GM12878 (cell line): Measurements from ENCODE around the gene PACSIN3. TPM values are rescaled to one million over a fixed set of nuclear protein-coding genes. Genes with fewer than 3 reads are reported as not detected.

Experiments used
- ATAC-seq: fragments of 200-7000 bp; cut with Tn5 transposase; 3 replicates; pipeline ENCODE4 v1.9.1; 2020; ENCODE audit warnings: mild to moderate bottlenecking, moderate library complexity
- BruUV-seq: library from RNA; stranded (reverse); fragments of 400-500 nt; replicated peaks from 2 replicates; lab custom pipeline; 2021; lab: Mats Ljungman, UMichigan
- CTCF ChIA-PET: fragments of 300-600 bp; sonication (Branson Sonifier 250); formaldehyde crosslinking; extraction: SDS; loops from one replicate; lab custom pipeline; 2021; ENCODE audit warnings: inconsistent platforms; lab: Yijun Ruan, JAX
- POLR2A ChIA-PET: fragments of 350-600 bp; formaldehyde crosslinking; extraction: SDS; loops from one replicate; lab custom pipeline; 2021; ENCODE audit warnings: inconsistent platforms; lab: Charles Lee
- RAD21 ChIA-PET: fragments of 300-600 bp; sonication (Branson Sonifier 250); formaldehyde crosslinking; loops from one replicate; lab custom pipeline; 2023; ENCODE audit warnings: antibody characterized with exemption; ENCODE audit not compliant: unreplicated experiment; lab: Charles Lee
- SMC1A ChIA-PET: fragments of 300-600 bp; sonication (Branson Sonifier 250); formaldehyde crosslinking; loops from one replicate; lab custom pipeline; 2023; ENCODE audit not compliant: unreplicated experiment, uncharacterized antibody; lab: Charles Lee
- DNase-seq: peaks from one replicate; pipeline ENCODE4 v3.0.0-alpha.2; 2011; ENCODE audit warnings: low read depth, low spot score
- FAIRE-seq: peaks from 3 replicates; lab custom pipeline; 2011; peaks lifted over from hg19 to GRCh38; lab: Jason Lieb, UNC
- H2AFZ ChIP-seq: 2 replicates; pipeline ENCODE4 v1.6.0; 2011; ENCODE audit warnings: low read depth, low read length, control low read depth; ENCODE audit not compliant: control insufficient read depth
- H3K27ac ChIP-seq: 2 replicates; pipeline ENCODE4 v1.5.1; 2011; ENCODE audit warnings: control low read depth; ENCODE audit not compliant: control insufficient read depth, insufficient read depth
- H3K27me3 ChIP-seq, 2 experiments: replicated peaks in 1 of 2; 2 replicates each; pipeline versions ENCODE4 v1.6.0 to v1.6.1; 2011; ENCODE audit warnings: low read length in 1 of 2; ENCODE audit not compliant: control insufficient read depth in 2 of 2, insufficient read depth in 2 of 2
- H3K36me3 ChIP-seq, 2 experiments: 2 replicates each; pipeline ENCODE4 v1.5.1; 2011; ENCODE audit warnings: low read length in 1 of 2; ENCODE audit not compliant: control insufficient read depth in 2 of 2, insufficient read depth in 2 of 2
- H3K4me1 ChIP-seq: 2 replicates; pipeline ENCODE4 v1.6.1; 2011; ENCODE audit warnings: mild to moderate bottlenecking, low read length, moderate library complexity, mixed read lengths; ENCODE audit not compliant: control insufficient read depth, insufficient read depth
- H3K4me2 ChIP-seq: 2 replicates; pipeline ENCODE4 v1.6.0; 2011; ENCODE audit warnings: control low read depth; ENCODE audit not compliant: control insufficient read depth, insufficient read depth
- H3K4me3 ChIP-seq: fragments of 200-600 bp; sonication (generic); 2 replicates; pipeline ENCODE4 v1.5.1; 2016
- H3K79me2 ChIP-seq: 2 replicates; pipeline ENCODE4 v1.6.0; 2011; ENCODE audit warnings: low read length; ENCODE audit not compliant: control insufficient read depth, insufficient read depth
- H3K9ac ChIP-seq: 2 replicates; pipeline ENCODE4 v1.8.0; 2011; ENCODE audit warnings: low read length, control low read depth, mixed read lengths; ENCODE audit not compliant: control insufficient read depth, insufficient read depth
- H3K9me3 ChIP-seq: replicated peaks from 3 replicates; pipeline ENCODE4 v1.5.1; 2011; ENCODE audit warnings: mild to moderate bottlenecking, low read length; ENCODE audit not compliant: control insufficient read depth, insufficient read depth
- H4K20me1 ChIP-seq: 2 replicates; pipeline ENCODE4 v1.6.0; 2011; ENCODE audit not compliant: control insufficient read depth, insufficient read depth
- CBX5 ChIP-seq: sonication (generic); IDR thresholded peaks from 2 replicates; pipeline ENCODE4 v1.6.1; 2016; ENCODE audit warnings: low read depth, moderate library complexity, mild to moderate bottlenecking, inconsistent platforms
- MTA3 ChIP-seq: IDR thresholded peaks from 2 replicates; pipeline ENCODE4 v1.6.1; 2012; ENCODE audit warnings: low read length, inconsistent platforms, borderline replicate concordance
- MYC ChIP-seq: IDR thresholded peaks from 2 replicates; pipeline ENCODE4 v1.6.1; 2011; ENCODE audit warnings: mild to moderate bottlenecking, low read length, moderate library complexity, inconsistent platforms; ENCODE audit not compliant: insufficient read depth, insufficient replicate concordance, insufficient read length, severe bottlenecking
- NFXL1 ChIP-seq: fragments of 450-650 bp; IDR thresholded peaks from 2 replicates; pipeline ENCODE4 v1.6.1; 2017; ENCODE audit warnings: antibody characterized with exemption, mild to moderate bottlenecking, borderline replicate concordance
- RAD51 ChIP-seq: fragments of 450-650 bp; IDR thresholded peaks from 2 replicates; pipeline ENCODE4 v1.6.1; 2016; ENCODE audit warnings: moderate library complexity, mild to moderate bottlenecking, inconsistent platforms
- SREBF2 ChIP-seq: IDR thresholded peaks from 2 replicates; pipeline ENCODE4 v1.6.1; 2012; ENCODE audit warnings: mild to moderate bottlenecking, low read length
- SRF ChIP-seq, 2 experiments: IDR thresholded peaks; 2 replicates each; pipeline ENCODE4 v1.6.1; 2011; ENCODE audit warnings: low read depth in 2 of 2, low read length in 2 of 2, mild to moderate bottlenecking in 1 of 2, moderate library complexity in 1 of 2
- TBL1XR1 ChIP-seq: IDR thresholded peaks from 2 replicates; pipeline ENCODE4 v1.6.1; 2012; ENCODE audit warnings: low read depth, low read length, improper control_type of control experiment
- ZNF384 ChIP-seq: IDR thresholded peaks from 2 replicates; pipeline ENCODE4 v1.6.1; 2012; ENCODE audit warnings: low read depth, mild to moderate bottlenecking, low read length, improper control_type of control experiment, borderline replicate concordance
- WGBS: methylation state at CpG from one replicate; pipeline ENCODE4 v1.1.6; 2016; ENCODE audit warnings: low lambda C conversion rate; ENCODE audit not compliant: insufficient replicate concordance, insufficient coverage; ENCODE audit errors: missing lambda C conversion rate; 5-methylcytosine and 5-hydroxymethylcytosine counted together
- in situ Hi-C: fragments of 300-500 bp; cut with MboI; formaldehyde crosslinking; loops from 9 replicates; pipeline ENCODE4 v1.14.3; 2018; ENCODE audit warnings: mixed read lengths
- intact Hi-C: fragments of 100-400 bp; cut with micrococcal nuclease; formaldehyde crosslinking; loops from one replicate; pipeline ENCODE4 v1.14.2; 2022; ENCODE audit not compliant: unreplicated experiment
- polyA plus RNA-seq, 11 experiments: library from polyadenylated mRNA; depleted of rRNA in 4 of 11; unstranded in 6 of 11; stranded (reverse) in 5 of 11; fragments of >200 nt; fragmentation: Nextera tagmentation in 4 of 11; fragmentation: Illumina TruSeq in 1 of 11; extraction: Ambion mirVana in 4 of 11; extraction: Trizol in 1 of 11; gene quantifications; 1 replicate in 1 of 11; 2 replicates in 10 of 11; pipeline versions ENCODE4 v1.2.1 to v1.2.3, GENCODE V29; 2011 to 2016; ENCODE audit warnings: inconsistent platforms in 2 of 11, missing spikeins in 2 of 11, low read depth in 1 of 11
- total RNA-seq, 4 experiments: library from RNA; depleted of rRNA in 3 of 4; stranded (reverse); fragments of >200 nt in 3 of 4; fragmentation: Illumina TruSeq in 1 of 4; extraction: Trizol in 1 of 4; gene quantifications; 2 replicates each; pipeline versions ENCODE4 v1.2.1 to v1.2.3, GENCODE V29; 2013 to 2021
- TF ChIP-seq, protein P1 (sequence below): fragments of 450-650 bp; IDR thresholded peaks from 2 replicates; pipeline ENCODE4 v1.6.1; 2017; ENCODE audit warnings: mild to moderate bottlenecking, moderate library complexity
- TF ChIP-seq, protein P2 (sequence below): fragments of 450-650 bp; IDR thresholded peaks from 2 replicates; pipeline ENCODE4 v1.6.1; 2017; ENCODE audit warnings: mild to moderate bottlenecking

Gene PACSIN3
- total and polyA plus RNA-seq, 10 of the 15 experiments (the other 5 are each of a cell fraction or from before 2014, with no cell fraction given), result 0.05 to 0.82 (median 0.22) TPM; not detected in 1

DNA sequence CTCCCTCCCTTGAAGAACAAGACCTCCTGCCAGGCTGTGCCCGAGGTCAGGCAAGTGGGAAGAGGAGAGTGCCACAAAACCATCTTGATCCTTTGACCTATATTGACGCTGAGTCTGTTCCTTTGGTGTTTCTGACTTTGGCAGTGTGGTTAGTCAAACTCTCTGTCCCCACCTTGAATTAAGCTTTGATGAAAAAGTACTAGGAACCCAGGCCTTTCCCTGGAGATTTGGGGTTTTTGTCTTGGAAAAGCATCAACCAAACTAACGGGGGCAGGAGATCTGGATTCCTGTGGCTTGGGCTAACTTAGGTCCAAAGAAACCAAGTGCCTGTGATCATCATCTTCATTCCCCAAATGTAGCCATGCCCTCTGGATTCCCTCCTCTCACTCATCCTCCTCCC is 49.9 kb downstream of the PACSIN3 start:
- no peak overlapping the region for H3K4me3 ChIP-seq
- WGBS, result 88% methylated on average over 3 of the region's 3 CpGs
- no peaks in the 10 kb centered on the region for H3K27me3 ChIP-seq
- DNase-seq (no peak), FAIRE-seq (no peak), ATAC-seq (no peak)
- no peaks in the 10 kb centered on the region for H3K9me3 ChIP-seq
- intact Hi-C loops, result no loop called here
- H3K36me3 ChIP-seq, result peaks cover 0 to 3% of the 10 kb centered on the region in 2 experiments; a peak in 1 of 4 replicates
- H3K27ac ChIP-seq, result no peak overlapping the region
- H3K9ac ChIP-seq, result no peak overlapping the region
- H2AFZ ChIP-seq, result no peak overlapping the region
- no peaks in the 10 kb centered on the region for H4K20me1 ChIP-seq
- no TSS peak for BruUV-seq
- TF ChIP-seq CBX5, result no peak
- TF ChIP-seq NFXL1, result no peak
- SMC1A ChIA-PET, result no interaction called here
- no peak overlapping the region for H3K4me2 ChIP-seq
- RAD21 ChIA-PET, result no interaction called here
- peaks cover 4% of the 10 kb centered on the region; the same call in 1 of the 2 replicates for H3K4me1 ChIP-seq
- in situ Hi-C loops, result no loop called here
- CTCF ChIA-PET, result interaction anchor here (1.6 kb wide), 1 partner anchor 17 kb away, joined by 8 read pairs; no protein-coding TSS in a partner anchor
- no peaks in the 10 kb centered on the region for H3K79me2 ChIP-seq
- POLR2A ChIA-PET, result interaction anchor here (1.6 kb wide), 1 partner anchor 11 kb away, joined by 6 read pairs; no protein-coding TSS in a partner anchor

DNA sequence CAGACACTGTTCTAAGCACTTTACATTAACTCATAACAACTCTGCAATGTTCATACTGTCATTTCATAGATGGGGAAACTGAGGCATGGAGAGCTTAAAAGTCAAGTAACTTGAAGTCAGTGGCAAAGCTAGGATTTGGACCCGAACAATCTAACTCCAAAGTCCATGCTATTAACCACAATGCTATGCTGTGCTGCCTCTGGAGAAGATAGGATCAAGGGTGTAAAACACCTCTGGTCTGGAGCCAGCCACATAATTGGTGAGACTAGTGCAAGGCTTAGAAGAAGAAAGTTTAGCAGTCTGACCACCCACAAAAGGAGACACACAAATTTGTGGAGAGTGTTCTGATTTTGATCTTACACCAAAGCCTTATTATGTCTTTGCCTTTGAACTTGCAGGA is 53.3 kb downstream of the PACSIN3 start:
- RAD21 ChIA-PET, result interaction anchor here (1.0 kb wide), 1 partner anchor 20 kb away, joined by 3 read pairs; no protein-coding TSS in a partner anchor
- Histone ChIP-seq H3K9me3 (no peaks in the 10 kb centered on the region), H3K4me3 (no peak overlapping the region), H3K36me3 (no peaks in the 10 kb centered on the region; a peak in 1 of 4 replicates), H4K20me1 (no peaks in the 10 kb centered on the region), H3K4me2 (no peak overlapping the region), H2AFZ (no peak overlapping the region), H3K27ac (no peak overlapping the region), H3K4me1 (peaks cover 7% of the 10 kb centered on the region; the same call in 1 of the 2 replicates), H3K27me3 (no peaks in the 10 kb centered on the region), H3K79me2 (no peaks in the 10 kb centered on the region), H3K9ac (no peak overlapping the region)
- 95% methylated on average over 1 of the region's 1 CpG for WGBS
- FAIRE-seq, result no peak
- DNase-seq, result no peak
- SMC1A ChIA-PET, result interaction anchor here (0.8 kb wide), 1 partner anchor 10 kb away, joined by 3 read pairs; no protein-coding TSS in a partner anchor
- no peak for ATAC-seq
- intact Hi-C loops (no loop called here), in situ Hi-C loops (no loop called here)
- CTCF ChIA-PET, result interaction anchor here (1.3 to 1.7 kb wide), 3 partner anchors 20 to 151 kb away, joined by 3 to 4 read pairs (median 4); no protein-coding TSS in a partner anchor
- POLR2A ChIA-PET, result no interaction called here
- no TSS peak for BruUV-seq
- no peak for TF ChIP-seq RAD51
- TF ChIP-seq, protein P1, sequence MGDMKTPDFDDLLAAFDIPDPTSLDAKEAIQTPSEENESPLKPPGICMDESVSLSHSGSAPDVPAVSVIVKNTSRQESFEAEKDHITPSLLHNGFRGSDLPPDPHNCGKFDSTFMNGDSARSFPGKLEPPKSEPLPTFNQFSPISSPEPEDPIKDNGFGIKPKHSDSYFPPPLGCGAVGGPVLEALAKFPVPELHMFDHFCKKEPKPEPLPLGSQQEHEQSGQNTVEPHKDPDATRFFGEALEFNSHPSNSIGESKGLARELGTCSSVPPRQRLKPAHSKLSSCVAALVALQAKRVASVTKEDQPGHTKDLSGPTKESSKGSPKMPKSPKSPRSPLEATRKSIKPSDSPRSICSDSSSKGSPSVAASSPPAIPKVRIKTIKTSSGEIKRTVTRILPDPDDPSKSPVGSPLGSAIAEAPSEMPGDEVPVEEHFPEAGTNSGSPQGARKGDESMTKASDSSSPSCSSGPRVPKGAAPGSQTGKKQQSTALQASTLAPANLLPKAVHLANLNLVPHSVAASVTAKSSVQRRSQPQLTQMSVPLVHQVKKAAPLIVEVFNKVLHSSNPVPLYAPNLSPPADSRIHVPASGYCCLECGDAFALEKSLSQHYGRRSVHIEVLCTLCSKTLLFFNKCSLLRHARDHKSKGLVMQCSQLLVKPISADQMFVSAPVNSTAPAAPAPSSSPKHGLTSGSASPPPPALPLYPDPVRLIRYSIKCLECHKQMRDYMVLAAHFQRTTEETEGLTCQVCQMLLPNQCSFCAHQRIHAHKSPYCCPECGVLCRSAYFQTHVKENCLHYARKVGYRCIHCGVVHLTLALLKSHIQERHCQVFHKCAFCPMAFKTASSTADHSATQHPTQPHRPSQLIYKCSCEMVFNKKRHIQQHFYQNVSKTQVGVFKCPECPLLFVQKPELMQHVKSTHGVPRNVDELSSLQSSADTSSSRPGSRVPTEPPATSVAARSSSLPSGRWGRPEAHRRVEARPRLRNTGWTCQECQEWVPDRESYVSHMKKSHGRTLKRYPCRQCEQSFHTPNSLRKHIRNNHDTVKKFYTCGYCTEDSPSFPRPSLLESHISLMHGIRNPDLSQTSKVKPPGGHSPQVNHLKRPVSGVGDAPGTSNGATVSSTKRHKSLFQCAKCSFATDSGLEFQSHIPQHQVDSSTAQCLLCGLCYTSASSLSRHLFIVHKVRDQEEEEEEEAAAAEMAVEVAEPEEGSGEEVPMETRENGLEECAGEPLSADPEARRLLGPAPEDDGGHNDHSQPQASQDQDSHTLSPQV, result no peak
- no peak for TF ChIP-seq MYC
- TF ChIP-seq SRF (IDR thresholded peaks at IDR 0.05; ENCODE audit: low read depth in 2 of 2, low read length in 2 of 2), result no peak
- TF ChIP-seq SREBF2, result no peak
- TF ChIP-seq, protein P2, sequence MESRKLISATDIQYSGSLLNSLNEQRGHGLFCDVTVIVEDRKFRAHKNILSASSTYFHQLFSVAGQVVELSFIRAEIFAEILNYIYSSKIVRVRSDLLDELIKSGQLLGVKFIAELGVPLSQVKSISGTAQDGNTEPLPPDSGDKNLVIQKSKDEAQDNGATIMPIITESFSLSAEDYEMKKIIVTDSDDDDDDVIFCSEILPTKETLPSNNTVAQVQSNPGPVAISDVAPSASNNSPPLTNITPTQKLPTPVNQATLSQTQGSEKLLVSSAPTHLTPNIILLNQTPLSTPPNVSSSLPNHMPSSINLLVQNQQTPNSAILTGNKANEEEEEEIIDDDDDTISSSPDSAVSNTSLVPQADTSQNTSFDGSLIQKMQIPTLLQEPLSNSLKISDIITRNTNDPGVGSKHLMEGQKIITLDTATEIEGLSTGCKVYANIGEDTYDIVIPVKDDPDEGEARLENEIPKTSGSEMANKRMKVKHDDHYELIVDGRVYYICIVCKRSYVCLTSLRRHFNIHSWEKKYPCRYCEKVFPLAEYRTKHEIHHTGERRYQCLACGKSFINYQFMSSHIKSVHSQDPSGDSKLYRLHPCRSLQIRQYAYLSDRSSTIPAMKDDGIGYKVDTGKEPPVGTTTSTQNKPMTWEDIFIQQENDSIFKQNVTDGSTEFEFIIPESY, result no peak
- TF ChIP-seq ZNF384, result no peak
- TF ChIP-seq TBL1XR1, result no peak
- no peak for TF ChIP-seq MTA3
